GM23248 (cell line): Measurements from ENCODE around the gene NAT8L. TPM values are rescaled to one million over a fixed set of nuclear protein-coding genes. Genes with fewer than 3 reads are reported as not detected.

Experiments
- DNase-seq: peaks from one replicate; pipeline ENCODE4 v3.0.0-alpha.2; 2015
- H2AFZ ChIP-seq: fragments of 200-600 bp; sonication (generic); 2 replicates; pipeline ENCODE4 v1.6.1; 2016; ENCODE audit warnings: antibody characterized with exemption
- H3F3A ChIP-seq: fragments of 200-600 bp; sonication (generic); 2 replicates; pipeline ENCODE4 v1.6.1; 2016; ENCODE audit warnings: mild to moderate bottlenecking, antibody characterized with exemption, mixed run types; ENCODE audit not compliant: insufficient read depth
- H3K27ac ChIP-seq: fragments of 200-600 bp; sonication (generic); 2 replicates; pipeline ENCODE4 v1.5.1; 2016; ENCODE audit warnings: mild to moderate bottlenecking
- H3K27me3 ChIP-seq: fragments of 200-600 bp; sonication (generic); replicated peaks from 2 replicates; pipeline ENCODE4 v1.6.1; 2016; ENCODE audit warnings: mild to moderate bottlenecking; ENCODE audit not compliant: insufficient read depth
- H3K36me3 ChIP-seq: fragments of 200-600 bp; sonication (generic); 2 replicates; pipeline ENCODE4 v1.6.1; 2016; ENCODE audit warnings: low read depth, mild to moderate bottlenecking
- H3K4me1 ChIP-seq: fragments of 200-600 bp; sonication (generic); 2 replicates; pipeline ENCODE4 v1.6.1; 2016; ENCODE audit warnings: mild to moderate bottlenecking; ENCODE audit not compliant: insufficient read depth
- H3K4me2 ChIP-seq: fragments of 200-600 bp; sonication (generic); one replicate; pipeline ENCODE4 v1.6.1; 2016; ENCODE audit warnings: mild to moderate bottlenecking; ENCODE audit not compliant: unreplicated experiment
- H3K4me3 ChIP-seq: fragments of 200-600 bp; sonication (generic); 2 replicates; pipeline ENCODE4 v1.5.1; 2016; ENCODE audit warnings: mild to moderate bottlenecking
- H3K79me2 ChIP-seq: fragments of 200-600 bp; sonication (generic); 2 replicates; pipeline ENCODE4 v1.6.1; 2016; ENCODE audit warnings: mild to moderate bottlenecking; ENCODE audit not compliant: insufficient read depth
- H3K9ac ChIP-seq: fragments of 200-600 bp; sonication (generic); 2 replicates; pipeline ENCODE4 v1.6.1; 2016; ENCODE audit warnings: mild to moderate bottlenecking
- H3K9me2 ChIP-seq: fragments of 200-600 bp; sonication (generic); 2 replicates; pipeline ENCODE4 v1.6.1; 2016; ENCODE audit warnings: mixed run types, mild to moderate bottlenecking, moderate library complexity; ENCODE audit not compliant: insufficient read depth
- H3K9me3 ChIP-seq: fragments of 200-600 bp; sonication (generic); one replicate; pipeline ENCODE4 v1.6.1; 2017; ENCODE audit warnings: low read depth
- H4K20me1 ChIP-seq: fragments of 200-600 bp; sonication (generic); 2 replicates; pipeline ENCODE4 v1.6.0; 2016; ENCODE audit not compliant: insufficient read depth
- EZH2 ChIP-seq: fragments of 200-600 bp; sonication (generic); IDR thresholded peaks from 2 replicates; pipeline ENCODE4 v1.6.1; 2018; ENCODE audit warnings: antibody characterized with exemption, mild to moderate bottlenecking; ENCODE audit not compliant: insufficient read depth, poor library complexity, severe bottlenecking
- EZH2phosphoT487 ChIP-seq: fragments of 200-600 bp; sonication (generic); IDR thresholded peaks from 2 replicates; pipeline ENCODE4 v1.6.1; 2018; ENCODE audit warnings: antibody characterized with exemption, moderate library complexity, mild to moderate bottlenecking, low read depth; ENCODE audit not compliant: insufficient read depth
- WGBS, 2 experiments: methylation state at CpG; one replicate each; pipeline ENCODE4 v1.1.6; 2015 to 2017; ENCODE audit warnings: low lambda C conversion rate in 2 of 2, low coverage in 1 of 2; ENCODE audit errors: missing lambda C conversion rate in 2 of 2; 5-methylcytosine and 5-hydroxymethylcytosine counted together
- in situ Hi-C: fragments of 300-500 bp; cut with MboI; formaldehyde crosslinking; loops from 2 replicates; pipeline ENCODE4 v1.15.0; 2020
- polyA plus RNA-seq: library from polyadenylated mRNA; unstranded; fragments of >200 nt; fragmentation: Nextera tagmentation; extraction: Ambion mirVana; gene quantifications from 2 replicates; pipeline ENCODE4 v1.2.1, GENCODE V29; 2016
- total RNA-seq: library from RNA; depleted of rRNA; stranded (reverse); fragments of >200 nt; shearing (Covaris generic); gene quantifications from 2 replicates; pipeline ENCODE4 v1.2.3, GENCODE V29; 2014

Gene NAT8L
- total and polyA plus RNA-seq, 2 experiments from 2014 or later: 0.03 TPM; not detected in 1

- in situ Hi-C loops: no loop called here
- Histone ChIP-seq H3K4me2 (no peak overlapping the region), H3K9ac (no peak overlapping the region), H3K36me3 (no peaks in the 10 kb centered on the region), H3K9me3 (no peaks in the 10 kb centered on the region), H3K4me3 (no peak overlapping the region), H3K27me3 (peaks cover 8% of the 10 kb centered on the region; the same call in 1 of the 2 replicates), H3F3A (no peaks in the 10 kb centered on the region), H2AFZ (no peak overlapping the region), H4K20me1 (no peaks in the 10 kb centered on the region), H3K27ac (no peak overlapping the region), H3K79me2 (no peaks in the 10 kb centered on the region), H3K4me1 (no peaks in the 10 kb centered on the region), H3K9me2 (no peaks in the 10 kb centered on the region)
- 54 to 64% methylated on average over 6 to 7 of the region's 7 CpGs for WGBS, 2 experiments
- TF ChIP-seq EZH2phosphoT487 (no peak), EZH2 (no peak)
- no peak for DNase-seq
These were observed 22.3 kb upstream of the NAT8L start for GRCh38 chr4:2036866-2037265.

DNA sequence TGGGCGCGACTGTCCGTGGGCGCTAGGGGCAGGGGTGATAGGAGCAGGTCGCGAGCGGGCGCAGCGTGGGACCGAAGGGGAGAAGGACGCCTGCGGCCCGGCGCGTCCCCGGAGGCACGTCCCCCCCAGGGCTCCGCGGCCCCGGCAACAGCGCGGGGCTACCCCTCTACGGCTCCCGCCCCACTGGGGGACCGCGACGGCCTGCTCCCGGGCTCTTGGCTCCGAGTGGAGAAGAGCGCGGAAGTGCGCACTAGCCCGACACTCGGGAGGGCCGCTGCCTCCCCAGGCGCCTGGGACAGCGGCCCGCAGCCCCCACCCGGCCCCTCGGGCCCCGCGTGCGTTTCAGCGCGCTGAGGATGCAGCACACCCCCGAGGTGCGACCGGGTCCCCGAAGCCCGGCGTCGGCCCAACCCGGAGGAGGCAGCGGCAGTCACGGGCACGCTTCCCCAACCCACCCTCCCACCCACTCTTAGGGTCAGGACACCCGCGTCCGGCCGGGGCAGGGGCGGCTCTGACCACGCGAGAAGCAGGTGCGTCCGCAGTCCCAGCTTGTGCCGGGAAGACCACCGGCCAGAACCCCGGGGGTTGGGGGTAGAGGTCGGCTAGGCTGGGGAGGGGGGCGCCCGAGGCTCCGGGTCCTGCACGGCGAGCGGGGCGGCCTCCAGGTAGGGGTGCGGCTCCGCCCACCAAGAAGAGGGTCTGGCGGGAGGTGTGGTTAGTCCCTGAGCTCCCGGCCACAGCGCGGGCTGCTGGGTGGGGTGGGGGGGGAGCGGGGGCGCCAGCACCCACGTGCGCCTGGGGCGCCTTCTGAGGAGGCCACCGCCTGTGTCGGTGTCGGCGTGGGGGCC lies 18.5 kb upstream of the NAT8L start:
- no peak for DNase-seq
- Histone ChIP-seq H3K4me1 (no peaks in the 10 kb centered on the region), H3K79me2 (no peaks in the 10 kb centered on the region), H3K4me2 (peak overlapping the region; percentile 51), H3K27ac (no peak overlapping the region), H3F3A (no peaks in the 10 kb centered on the region), H4K20me1 (no peaks in the 10 kb centered on the region), H3K9ac (no peak overlapping the region), H2AFZ (peak overlapping the region; percentile 82), H3K9me3 (no peaks in the 10 kb centered on the region), H3K36me3 (no peaks in the 10 kb centered on the region), H3K9me2 (no peaks in the 10 kb centered on the region), H3K27me3 (peaks cover 8% of the 10 kb centered on the region; the same call in 1 of the 2 replicates), H3K4me3 (peak overlapping the region; percentile 75)
- TF ChIP-seq EZH2phosphoT487: peak; percentile 4; the same call in 1 of the 2 replicates
- peak; percentile 59 for TF ChIP-seq EZH2
- in situ Hi-C loops: no loop called here
- 3 to 6% methylated on average over 36 to 45 of the region's 91 CpGs for WGBS, 2 experiments

DNA sequence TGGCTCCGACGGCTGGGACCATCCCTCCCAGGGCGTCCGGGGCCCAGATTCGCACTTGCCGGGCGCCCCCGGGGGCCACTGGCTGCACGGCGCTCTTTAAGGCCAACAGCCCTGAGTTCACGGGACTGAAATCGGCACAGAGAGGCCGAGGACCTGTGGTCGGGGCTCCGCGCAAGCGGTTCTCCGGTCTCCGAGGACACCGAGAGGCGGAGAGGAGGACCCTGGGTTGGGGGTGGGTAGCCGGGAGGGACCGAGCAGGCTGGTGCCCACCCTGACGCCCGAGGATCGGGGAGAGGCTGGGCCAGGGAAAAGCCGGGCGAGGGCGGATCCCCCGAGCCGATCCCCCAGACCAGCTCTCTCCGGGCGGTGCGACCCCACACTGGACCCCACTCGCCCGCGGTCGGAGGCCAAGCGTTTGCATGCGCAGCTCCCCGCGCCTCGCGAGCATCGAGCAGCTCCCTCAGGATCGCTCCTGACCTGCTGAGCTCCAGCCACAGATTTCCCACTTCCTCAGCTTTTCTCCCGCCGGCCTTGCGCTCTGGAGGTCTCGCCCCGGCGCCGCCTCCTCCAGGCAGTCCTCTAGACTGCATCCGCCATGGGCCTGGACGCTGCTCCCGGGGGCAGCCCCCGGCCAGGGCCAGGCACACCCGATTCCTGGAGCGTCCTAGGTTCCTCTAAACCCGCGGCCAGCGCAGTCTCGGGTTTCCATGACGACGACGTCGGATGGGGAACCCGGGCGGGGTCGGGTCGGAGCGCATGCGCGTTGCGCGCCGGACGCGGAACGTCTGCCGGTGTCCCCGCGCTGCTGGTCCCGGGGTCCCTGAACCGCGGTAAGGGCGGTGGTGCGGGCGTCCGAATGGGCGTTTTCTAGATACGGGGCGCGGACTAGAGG lies 17.6 kb upstream of the NAT8L start:
- peak; percentile 86 for DNase-seq
- H3K27me3 ChIP-seq: peaks cover 8% of the 10 kb centered on the region; the same call in 1 of the 2 replicates
- H3K4me1 ChIP-seq: no peaks in the 10 kb centered on the region
- peak overlapping the region; percentile 48 for H3K9ac ChIP-seq
- H3K27ac ChIP-seq: no peak overlapping the region
- no peaks in the 10 kb centered on the region for H4K20me1 ChIP-seq
- no peaks in the 10 kb centered on the region for H3K9me3 ChIP-seq
- H2AFZ ChIP-seq: peak overlapping the region; percentile 82
- H3K4me2 ChIP-seq: peak overlapping the region; percentile 53
- H3F3A ChIP-seq: no peaks in the 10 kb centered on the region
- in situ Hi-C loops: no loop called here
- WGBS, 2 experiments: 1% methylated on average over 56 to 64 of the region's 94 CpGs
- TF ChIP-seq EZH2: peak; percentile 83
- no peak for TF ChIP-seq EZH2phosphoT487
- H3K36me3 ChIP-seq: no peaks in the 10 kb centered on the region
- no peaks in the 10 kb centered on the region for H3K79me2 ChIP-seq
- H3K4me3 ChIP-seq: peak overlapping the region; percentile 75
- H3K9me2 ChIP-seq: no peaks in the 10 kb centered on the region

DNA sequence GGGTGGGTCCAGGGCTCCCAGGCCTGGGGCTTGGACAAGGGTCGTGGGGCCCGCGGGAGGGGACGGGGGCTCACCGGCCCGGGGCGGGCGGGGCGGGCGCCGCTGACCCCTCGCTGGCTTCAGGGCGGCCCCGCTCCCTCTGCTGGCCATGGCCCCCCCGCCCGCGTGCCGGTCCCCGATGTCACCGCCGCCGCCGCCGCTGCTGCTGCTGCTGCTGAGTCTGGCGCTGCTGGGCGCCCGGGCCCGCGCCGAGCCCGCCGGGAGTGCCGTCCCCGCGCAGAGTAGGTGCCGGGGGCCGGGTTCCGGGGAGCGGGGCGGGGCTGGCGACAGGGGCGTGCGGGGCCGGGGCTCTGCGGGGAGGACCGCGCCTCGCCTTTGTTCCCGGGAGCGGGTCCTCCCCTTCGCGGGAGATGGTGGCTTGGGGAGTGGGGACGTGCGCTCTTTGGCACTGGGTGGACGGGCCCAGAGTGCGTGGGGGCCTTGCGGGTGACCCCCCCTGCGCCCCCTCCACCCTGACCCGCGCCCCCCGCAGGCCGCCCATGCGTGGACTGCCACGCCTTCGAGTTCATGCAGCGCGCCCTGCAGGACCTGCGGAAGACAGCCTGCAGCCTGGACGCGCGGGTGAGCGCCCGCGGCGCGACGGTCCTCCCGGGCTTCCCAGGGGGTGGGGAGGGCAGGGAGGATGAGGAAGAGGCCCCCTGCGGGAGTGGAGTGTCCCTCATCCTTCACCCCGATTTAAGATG lies 16.8 kb upstream of the NAT8L start:
- H3K4me2 ChIP-seq: no peak overlapping the region
- no peaks in the 10 kb centered on the region for H3F3A ChIP-seq
- H3K27ac ChIP-seq: no peak overlapping the region
- H3K4me1 ChIP-seq: no peaks in the 10 kb centered on the region
- H4K20me1 ChIP-seq: no peaks in the 10 kb centered on the region
- H3K27me3 ChIP-seq: peaks cover 8% of the 10 kb centered on the region; the same call in 1 of the 2 replicates
- H3K9me3 ChIP-seq: no peaks in the 10 kb centered on the region
- no peak for TF ChIP-seq EZH2phosphoT487
- no peak for TF ChIP-seq EZH2
- H3K9me2 ChIP-seq: no peaks in the 10 kb centered on the region
- H3K36me3 ChIP-seq: no peaks in the 10 kb centered on the region
- peak; percentile 59 for DNase-seq
- in situ Hi-C loops: no loop called here
- H3K9ac ChIP-seq: peak overlapping the region; percentile 48
- peak overlapping the region; percentile 82 for H2AFZ ChIP-seq
- 11 to 67% methylated on average over 6 to 42 of the region's 80 CpGs for WGBS, 2 experiments
- peak overlapping the region; percentile 75 for H3K4me3 ChIP-seq
- H3K79me2 ChIP-seq: no peaks in the 10 kb centered on the region
